Pancreas (tissue), 10 donors: ENCODE data around the gene ZNF354C. TPM values are rescaled to one million over a fixed set of nuclear protein-coding genes. Genes with fewer than 3 reads are reported as not detected.
"Not testable (repeated sequence)": the region's sequence is repeated elsewhere in the genome, so short reads cannot be mapped to it uniquely, and the experiment has no call there.

Source experiments
- ATAC-seq, 4 donors: fragments of 200-7000 bp; cut with Tn5 transposase; one replicate each; pipeline versions ENCODE4 v1.8.0 to v1.9.1; 2020; ENCODE audit warnings: mild to moderate bottlenecking in 4 of 4, moderate library complexity in 4 of 4
- DNase-seq, 6 donors: peaks; one replicate each; pipeline ENCODE4 v3.0.0-alpha.2; 2020
- FAIRE-seq: peaks from 2 replicates; lab custom pipeline; 2012; peaks lifted over from hg19 to GRCh38; lab: Jason Lieb, UNC
- H3K27ac ChIP-seq, 4 donors: fragments of 200-600 bp; sonication (generic); 1 replicate in 3 of 4; 2 replicates in 1 of 4; pipeline versions ENCODE4 v1.5.0 to v1.8.0; 2020
- H3K27me3 ChIP-seq, 4 donors: fragments of 200-600 bp; one replicate each; pipeline ENCODE4 v1.8.0; 2021
- H3K36me3 ChIP-seq, 3 donors: fragments of 200-600 bp; sonication (generic) in 1 of 3; one replicate each; pipeline versions ENCODE4 v1.5.0 to v1.8.0; 2020 to 2021
- H3K4me1 ChIP-seq, 3 donors: fragments of 200-600 bp; one replicate each; pipeline ENCODE4 v1.8.0; 2021
- H3K4me3 ChIP-seq, 4 donors: fragments of 200-600 bp; sonication (generic) in 2 of 4; one replicate each; pipeline versions ENCODE4 v1.5.0 to v1.8.0; 2020 to 2021
- H3K9me3 ChIP-seq, 4 donors: fragments of 200-600 bp; one replicate each; pipeline ENCODE4 v1.8.0; 2021
- CTCF ChIP-seq, 4 donors: fragments of 200-600 bp; sonication (generic) in 3 of 4; IDR thresholded peaks; one replicate each; pipeline versions ENCODE4 v1.5.0 to v1.8.0; 2021; ENCODE audit warnings: antibody characterized with exemption in 4 of 4
- WGBS, 2 donors: extraction: QIAGEN DNeasy Blood & Tissue Kit; methylation state at CpG; one replicate each; pipeline ENCODE4 v1.1.7; 2013; 5-methylcytosine and 5-hydroxymethylcytosine counted together
- intact Hi-C, 3 donors: fragments of 100-400 bp; cut with DNase I; formaldehyde crosslinking; loops; one replicate each; pipeline versions ENCODE4 v1.11.1 to v1.14.2; 2022
- polyA plus RNA-seq, 2 donors: library from polyadenylated mRNA; stranded (reverse); fragments of 200-250 nt; gene quantifications; one replicate each; pipeline ENCODE4 v1.2.3, GENCODE V29; 2013
- total RNA-seq, 6 donors: library from RNA; stranded (reverse); fragmentation: NEBNext Ultra II Directional in 4 of 6; extraction: Animal tissue kit (Norgen Biotek cat#: 25700) in 4 of 6; gene quantifications; one replicate each; pipeline versions ENCODE4 v1.2.1 to v1.2.4, GENCODE V29; 2021 to 2023
- donor health status: healthy with polysubstance abuse.
- donor health status: DM: no; HTN: no; CAD: no; lungs with moderate emphysema.
- donor health status: DM: no; HTN: no; CAD: no.
- donor health status: control.
- donor health status: control.
- donor health status: Bipolar disorder and iron deficiency.
- donor health status: DM: yes; HTN: yes; CAD: no.
- donor health status: DM: no; HTN: no; CAD: no.
- donor health status: DM: no; HTN: no; CAD: no.
- donor health status: DM: yes; HTN: yes; CAD: no.

ZNF354C gene
- total and polyA plus RNA-seq, 8 donors: 0.91 to 4.4 (median 2.1) TPM

- H3K27me3 ChIP-seq: no peaks in the 10 kb centered on the region
- FAIRE-seq (no peak), ATAC-seq (no peak), DNase-seq (peak in 3 of 6 donors; percentile 12 to 46 (median 27))
- H3K4me3 ChIP-seq: peak overlapping the region; percentile 61 to 93 (median 85)
- intact Hi-C loops: loop anchor here in 1 of 3 donors (10.0 kb wide), 1 partner anchor 206 kb away; the partner anchor contains the start of gene ZNF354B
- TF ChIP-seq CTCF (IDR thresholded peaks at IDR 0.05): no peak
- no peak overlapping the region for H3K27ac ChIP-seq
- 85% methylated on average over 19 of the region's 19 CpGs for WGBS, 2 donors
- H3K4me1 ChIP-seq: peaks cover 0 to 4% (median 0%) of the 10 kb centered on the region in 3 donors
- peaks cover 0 to 4% (median 0%) of the 10 kb centered on the region in 3 donors for H3K36me3 ChIP-seq
- no peaks in the 10 kb centered on the region for H3K9me3 ChIP-seq
These were observed 852 bp downstream of the ZNF354C start for GRCh38 chr5:179061025-179061424.

DNA sequence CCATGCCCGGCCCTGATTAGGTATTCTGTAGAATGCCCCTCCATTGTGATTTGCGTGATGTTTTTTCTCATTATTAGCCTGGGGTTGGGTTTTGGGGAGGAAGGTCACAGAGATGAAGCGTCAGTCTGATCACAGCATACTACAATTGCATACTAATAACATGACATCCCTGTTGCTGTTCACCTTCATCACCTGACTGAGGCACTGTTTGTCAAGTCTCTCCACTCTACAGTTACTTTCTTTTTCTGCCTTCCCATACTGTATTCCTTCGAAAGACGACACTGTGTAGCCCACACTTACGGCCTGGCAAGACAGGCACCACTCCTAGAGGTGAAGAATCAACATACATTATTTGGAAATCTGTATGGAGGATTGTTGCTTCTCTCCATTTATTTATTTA is 5.5 kb downstream of the ZNF354C start:
- no peaks in the 10 kb centered on the region for H3K9me3 ChIP-seq
- no peak overlapping the region for H3K4me3 ChIP-seq
- peaks cover 0 to 8% (median 0%) of the 10 kb centered on the region in 3 donors for H3K36me3 ChIP-seq
- H3K27me3 ChIP-seq: no peaks in the 10 kb centered on the region
- DNase-seq (no peak), FAIRE-seq (no peak), ATAC-seq (no peak)
- intact Hi-C loops: loop anchor here in 1 of 3 donors (10.0 kb wide), 1 partner anchor 211 kb away; the partner anchor contains the start of gene ZNF354B
- 97 to 99% methylated on average over 6 of the region's 6 CpGs for WGBS, 2 donors
- H3K4me1 ChIP-seq: peaks cover 0 to 4% (median 0%) of the 10 kb centered on the region in 3 donors
- TF ChIP-seq CTCF (IDR thresholded peaks at IDR 0.05): no peak
- no peak overlapping the region for H3K27ac ChIP-seq

DNA sequence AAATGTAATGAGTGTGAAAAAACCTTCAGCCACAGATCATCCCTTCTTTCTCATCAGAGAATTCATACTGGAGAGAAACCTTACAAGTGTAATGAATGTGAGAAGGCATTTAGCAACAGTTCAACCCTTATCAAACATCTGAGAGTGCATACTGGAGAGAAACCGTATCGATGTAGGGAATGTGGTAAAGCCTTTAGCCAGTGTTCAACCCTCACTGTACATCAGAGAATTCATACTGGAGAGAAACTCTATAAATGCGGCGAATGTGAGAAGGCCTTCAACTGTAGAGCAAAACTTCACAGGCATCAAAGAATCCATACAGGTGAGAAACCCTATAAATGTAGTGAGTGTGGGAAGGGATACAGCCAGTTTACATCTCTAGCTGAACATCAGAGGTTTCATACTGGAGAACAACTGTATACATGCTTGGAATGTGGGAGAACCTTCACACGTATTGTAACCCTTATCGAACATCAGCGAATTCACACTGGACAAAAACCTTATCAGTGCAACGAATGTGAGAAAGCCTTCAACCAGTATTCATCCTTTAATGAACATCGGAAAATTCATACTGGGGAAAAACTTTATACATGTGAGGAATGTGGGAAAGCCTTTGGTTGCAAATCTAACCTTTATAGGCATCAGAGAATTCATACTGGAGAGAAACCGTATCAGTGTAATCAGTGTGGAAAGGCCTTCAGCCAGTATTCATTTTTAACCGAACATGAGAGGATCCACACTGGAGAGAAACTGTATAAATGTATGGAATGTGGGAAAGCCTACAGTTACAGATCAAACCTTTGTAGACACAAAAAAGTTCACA is 19.2 kb downstream of the ZNF354C start:
- Histone ChIP-seq H3K27me3 (no peaks in the 10 kb centered on the region), H3K4me3 (no peak overlapping the region), H3K36me3 (peaks cover 5 to 33% (median 32%) of the 10 kb centered on the region in 3 donors), H3K27ac (no peak overlapping the region), H3K9me3 (peaks cover 3 to 22% (median 13%) of the 10 kb centered on the region in 4 donors), H3K4me1 (no peaks in the 10 kb centered on the region)
- no peak for FAIRE-seq
- no peak for ATAC-seq
- intact Hi-C loops: no loop called here
- no peak for TF ChIP-seq CTCF (IDR thresholded peaks at IDR 0.05)
- no peak for DNase-seq
- WGBS, 2 donors: 97 to 98% methylated on average over 11 of the region's 11 CpGs

- ATAC-seq (no peak), FAIRE-seq (no peak), DNase-seq (no peak)
- intact Hi-C loops: no loop called here
- Histone ChIP-seq H3K4me1 (no peaks in the 10 kb centered on the region), H3K9me3 (peaks cover 3 to 22% (median 11%) of the 10 kb centered on the region in 4 donors), H3K4me3 (no peak overlapping the region), H3K27me3 (no peaks in the 10 kb centered on the region), H3K36me3 (peaks cover 5 to 33% (median 32%) of the 10 kb centered on the region in 3 donors), H3K27ac (no peak overlapping the region)
- WGBS, 2 donors: 96% methylated on average over 4 of the region's 4 CpGs
- no peak for TF ChIP-seq CTCF (IDR thresholded peaks at IDR 0.05)
These were observed 20.6 kb downstream of the ZNF354C start for GRCh38 chr5:179080724-179081123.

GRCh38 chr5:179089502-179089901 is 29.3 kb downstream of the ZNF354C start:
- Histone ChIP-seq H3K9me3 (peaks cover 0 to 11% (median 0%) of the 10 kb centered on the region in 4 donors), H3K4me1 (no peaks in the 10 kb centered on the region), H3K27ac (no peak overlapping the region), H3K27me3 (no peaks in the 10 kb centered on the region), H3K4me3 (no peak overlapping the region), H3K36me3 (no peaks in the 10 kb centered on the region)
- intact Hi-C loops: no loop called here
- FAIRE-seq (no peak), ATAC-seq (no peak), DNase-seq (no peak)
- WGBS, 2 donors: 66 to 85% methylated on average over 2 of the region's 2 CpGs
- no peak for TF ChIP-seq CTCF (IDR thresholded peaks at IDR 0.05)

DNA sequence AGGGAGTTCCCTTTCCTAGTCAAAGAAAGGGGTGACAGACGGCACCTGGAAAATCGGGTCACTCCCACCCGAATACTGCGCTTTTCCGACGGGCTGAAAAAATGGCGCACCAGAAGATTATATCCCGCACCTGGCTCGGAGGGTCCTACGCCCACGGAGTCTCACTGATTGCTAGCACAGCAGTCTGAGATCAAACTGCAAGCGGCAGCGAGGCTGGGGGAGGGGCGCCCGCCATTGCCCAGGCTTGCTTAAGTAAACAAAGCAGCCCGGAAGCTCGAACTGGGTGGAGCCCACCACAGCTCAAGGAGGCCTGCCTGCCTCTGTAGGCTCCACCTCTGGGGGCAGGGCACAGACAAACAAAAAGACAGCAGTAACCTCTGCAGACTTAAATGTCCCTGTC is 41.1 kb downstream of the ZNF354C start:
- FAIRE-seq, H3K9me3 ChIP-seq, H3K36me3 ChIP-seq, DNase-seq, H3K27ac ChIP-seq, H3K4me3 ChIP-seq, intact Hi-C loops, ATAC-seq, H3K4me1 ChIP-seq, H3K27me3 ChIP-seq: not testable (repeated sequence)
- WGBS, 2 donors: 91 to 95% methylated on average over 16 to 17 of the region's 17 CpGs
